H9 (cell line): ENCODE measurements around the gene MTG1. TPM values are rescaled to one million over a fixed set of nuclear protein-coding genes. Genes with fewer than 3 reads are reported as not detected.

Experiments
- DNase-seq: peaks from one replicate; pipeline ENCODE4 v3.0.0-alpha.2; 2017
- H2AFZ ChIP-seq: one replicate; pipeline ENCODE4 v1.6.1; 2013; ENCODE audit warnings: mild to moderate bottlenecking, low read length, control low read depth, moderate library complexity
- H2AK5ac ChIP-seq: 2 replicates; pipeline ENCODE4 v1.6.1; 2013; ENCODE audit warnings: low read length, control low read depth, mixed read lengths; ENCODE audit not compliant: insufficient read length
- H2BK120ac ChIP-seq: one replicate; pipeline ENCODE4 v1.6.1; 2013; ENCODE audit warnings: low read depth, mild to moderate bottlenecking, low read length, control low read depth, inconsistent platforms; ENCODE audit not compliant: poor library complexity, severe bottlenecking
- H2BK12ac ChIP-seq: 2 replicates; pipeline ENCODE4 v1.6.1; 2013; ENCODE audit warnings: low read length, control low read depth, mixed read lengths, low read depth; ENCODE audit not compliant: insufficient read length
- H2BK15ac ChIP-seq: 2 replicates; pipeline ENCODE4 v1.6.1; 2013; ENCODE audit warnings: low read depth, low read length, control low read depth
- H2BK20ac ChIP-seq: one replicate; pipeline ENCODE4 v1.6.1; 2013; ENCODE audit warnings: low read depth, mild to moderate bottlenecking, low read length, control low read depth, inconsistent platforms; ENCODE audit not compliant: poor library complexity, severe bottlenecking
- H2BK5ac ChIP-seq: 2 replicates; pipeline ENCODE4 v1.6.1; 2013; ENCODE audit warnings: low read length, control low read depth, mixed read lengths; ENCODE audit not compliant: insufficient read length
- H3K14ac ChIP-seq: 2 replicates; pipeline ENCODE4 v1.6.1; 2013; ENCODE audit warnings: low read length, control low read depth; ENCODE audit not compliant: insufficient read depth
- H3K18ac ChIP-seq: 2 replicates; pipeline ENCODE4 v1.6.1; 2013; ENCODE audit warnings: low read depth, mild to moderate bottlenecking, mixed read lengths, low read length, control low read depth; ENCODE audit not compliant: insufficient read length
- H3K23ac ChIP-seq: 2 replicates; pipeline ENCODE4 v1.6.1; 2013; ENCODE audit warnings: low read length, control low read depth, mixed read lengths, low read depth; ENCODE audit not compliant: insufficient read length
- H3K23me2 ChIP-seq: 2 replicates; pipeline ENCODE4 v1.6.1; 2013; ENCODE audit warnings: low read depth, mild to moderate bottlenecking, mixed read lengths, low read length, control low read depth; ENCODE audit not compliant: insufficient read length, poor library complexity, severe bottlenecking
- H3K27ac ChIP-seq: 2 replicates; pipeline ENCODE4 v1.5.1; 2013; ENCODE audit warnings: low read length, control low read depth, mixed read lengths, low read depth; ENCODE audit not compliant: insufficient read length
- H3K27me3 ChIP-seq: 2 replicates; pipeline ENCODE4 v1.6.1; 2013; ENCODE audit warnings: low read length, control low read depth, inconsistent platforms; ENCODE audit not compliant: insufficient read depth
- H3K4ac ChIP-seq: 2 replicates; pipeline ENCODE4 v1.6.1; 2013; ENCODE audit warnings: low read depth, mild to moderate bottlenecking, control low read depth, inconsistent platforms, low read length, moderate library complexity
- H3K4me1 ChIP-seq: 2 replicates; pipeline ENCODE4 v1.6.1; 2013; ENCODE audit warnings: low read length, control low read depth, inconsistent platforms; ENCODE audit not compliant: insufficient read depth
- H3K4me2 ChIP-seq: 2 replicates; pipeline ENCODE4 v1.6.1; 2013; ENCODE audit warnings: low read length, control low read depth, mixed read lengths; ENCODE audit not compliant: insufficient read length, insufficient read depth
- H3K56ac ChIP-seq: 2 replicates; pipeline ENCODE4 v1.6.1; 2013; ENCODE audit warnings: low read depth, mild to moderate bottlenecking, mixed read lengths, low read length, control low read depth; ENCODE audit not compliant: insufficient read length
- H3K79me1 ChIP-seq: 2 replicates; pipeline ENCODE4 v1.6.1; 2013; ENCODE audit warnings: low read depth, mild to moderate bottlenecking, moderate library complexity, low read length, control low read depth, inconsistent platforms; ENCODE audit not compliant: insufficient read depth, poor library complexity, severe bottlenecking
- H3K79me2 ChIP-seq: 2 replicates; pipeline ENCODE4 v1.6.1; 2013; ENCODE audit warnings: low read length, control low read depth, inconsistent platforms; ENCODE audit not compliant: insufficient read depth
- H3K9ac ChIP-seq: 2 replicates; pipeline ENCODE4 v1.6.1; 2013; ENCODE audit warnings: low read length, control low read depth, mixed read lengths; ENCODE audit not compliant: insufficient read length; ENCODE audit errors: extremely low read depth
- H3K9me3 ChIP-seq: one replicate; pipeline ENCODE4 v1.6.1; 2013; ENCODE audit warnings: low read depth, low read length, inconsistent platforms; ENCODE audit not compliant: control insufficient read depth
- H3T11ph ChIP-seq: one replicate; pipeline ENCODE4 v1.6.1; 2013; ENCODE audit warnings: mild to moderate bottlenecking, low read length, control low read depth, inconsistent platforms
- H4K20me1 ChIP-seq: one replicate; pipeline ENCODE4 v1.6.1; 2013; ENCODE audit not compliant: control insufficient read depth, insufficient read length, insufficient read depth
- H4K5ac ChIP-seq: 2 replicates; pipeline ENCODE4 v1.6.1; 2013; ENCODE audit warnings: low read depth, mild to moderate bottlenecking, mixed read lengths, low read length, control low read depth; ENCODE audit not compliant: insufficient read length
- H4K8ac ChIP-seq: replicated peaks from 2 replicates; pipeline ENCODE4 v1.6.1; 2013; ENCODE audit warnings: low read length, control low read depth, mixed read lengths, low read depth; ENCODE audit not compliant: insufficient read length
- H4K91ac ChIP-seq: 2 replicates; pipeline ENCODE4 v1.6.1; 2013; ENCODE audit warnings: low read depth, mild to moderate bottlenecking, moderate library complexity, mixed read lengths, low read length, control low read depth; ENCODE audit not compliant: insufficient read length
- H3K27ac Mint-ChIP-seq, 3 experiments: 2 replicates in 2 of 3; 3 replicates in 1 of 3; pipeline ENCODE4 v1.8.0; 2020 to 2021; ENCODE audit warnings: mixed read lengths in 3 of 3, mild to moderate bottlenecking in 1 of 3, moderate library complexity in 1 of 3
- H3K27me3 Mint-ChIP-seq: 2 replicates; pipeline ENCODE4 v1.8.0; 2021; ENCODE audit warnings: low read depth, mild to moderate bottlenecking, moderate library complexity, mixed read lengths
- H3K36me3 Mint-ChIP-seq, 3 experiments: 2 replicates in 2 of 3; 3 replicates in 1 of 3; pipeline ENCODE4 v1.8.0; 2020 to 2021; ENCODE audit warnings: low read depth in 3 of 3, mixed read lengths in 3 of 3; ENCODE audit not compliant: insufficient read depth in 1 of 3
- H3K4me1 Mint-ChIP-seq, 2 experiments: 2 replicates each; pipeline ENCODE4 v1.8.0; 2020; ENCODE audit warnings: mixed read lengths in 2 of 2
- H3K4me3 Mint-ChIP-seq, 2 experiments: 2 replicates in 1 of 2; 3 replicates in 1 of 2; pipeline ENCODE4 v1.8.0; 2020 to 2021; ENCODE audit warnings: mild to moderate bottlenecking in 2 of 2, mixed read lengths in 2 of 2, moderate library complexity in 1 of 2
- H3K9me3 Mint-ChIP-seq, 2 experiments: 2 replicates in 1 of 2; 3 replicates in 1 of 2; pipeline ENCODE4 v1.8.0; 2020; ENCODE audit warnings: mild to moderate bottlenecking in 2 of 2, mixed read lengths in 2 of 2, moderate library complexity in 1 of 2
- whole genome bisulfite sequencing: extraction: QIAGEN DNeasy Blood & Tissue Kit; methylation state at CpG from one replicate; pipeline ENCODE4 v1.1.7; 2013; ENCODE audit warnings: missing lambda C conversion rate, low lambda C conversion rate, mixed read lengths; ENCODE audit not compliant: insufficient read length; ENCODE audit errors: extremely low coverage; 5-methylcytosine and 5-hydroxymethylcytosine counted together
- total RNA-seq: library from RNA; stranded (reverse); gene quantifications from 2 replicates; pipeline ENCODE4 v1.2.1, GENCODE V29; 2021
- TF ChIP-seq, protein P1 (sequence below): fragments of 200-600 bp; sonication (generic); conservative IDR thresholded peaks from 3 replicates; pipeline ENCODE4 v1.8.0; 2021; ENCODE audit warnings: antibody characterized with exemption, mild to moderate bottlenecking

MTG1 gene
- total RNA-seq, 1 experiment from 2014 or later, result 65.3 TPM

DNA sequence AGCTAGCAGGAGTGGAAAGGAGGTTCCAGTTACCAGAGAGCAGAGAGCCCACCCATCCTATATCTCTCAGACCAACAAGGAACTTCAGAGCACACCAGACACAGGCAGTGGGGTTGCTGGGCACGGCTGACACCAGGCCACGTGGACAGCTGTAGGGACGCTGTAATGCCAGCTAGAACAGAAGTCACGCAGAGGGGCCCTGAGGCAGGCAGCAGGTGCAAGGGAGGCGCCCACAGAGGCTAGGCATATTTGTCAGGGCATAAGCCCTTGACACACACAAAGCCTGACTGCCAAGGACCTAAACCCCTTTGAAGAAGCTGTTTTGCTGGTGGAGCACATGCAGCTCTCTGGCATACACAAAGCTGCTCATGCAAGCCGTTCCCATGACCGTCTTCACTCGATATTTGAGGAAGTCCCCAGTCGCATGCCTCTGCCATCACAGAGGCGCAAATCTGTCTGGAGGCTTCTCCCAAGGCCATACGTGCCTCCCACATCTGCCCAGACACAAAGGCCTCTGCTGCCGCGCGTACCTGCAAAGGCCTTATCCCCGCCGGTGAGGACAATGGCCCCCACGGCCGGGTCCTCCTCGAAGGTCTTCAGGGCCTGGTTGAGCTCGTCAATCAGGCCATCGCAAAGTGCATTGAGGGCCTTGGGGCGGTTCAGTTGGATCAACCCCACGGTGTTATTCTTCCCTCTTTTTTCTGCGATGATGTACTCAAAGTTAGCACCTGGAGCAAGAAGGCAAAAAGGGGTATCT lies 23.7 kb upstream of the MTG1 start:
- Histone ChIP-seq H3K27ac (no peak overlapping the region), H2BK20ac (no peak overlapping the region), H3K14ac (no peak overlapping the region), H4K5ac (no peak overlapping the region), H3K18ac (no peak overlapping the region), H4K20me1 (no peaks in the 10 kb centered on the region), H2BK120ac (no peak overlapping the region), H3K79me1 (no peaks in the 10 kb centered on the region), H4K8ac (no peak overlapping the region), H3K79me2 (no peaks in the 10 kb centered on the region), H3K4ac (no peak overlapping the region), H3K9ac (no peak overlapping the region), H2BK5ac (no peak overlapping the region), H3T11ph (no peak overlapping the region), H3K56ac (no peak overlapping the region), H2BK15ac (no peak overlapping the region), H2AK5ac (no peak overlapping the region), H3K23ac (no peak overlapping the region), H4K91ac (no peak overlapping the region), H3K9me3 (no peaks in the 10 kb centered on the region), H3K23me2 (no peaks in the 10 kb centered on the region), H3K4me1 (no peaks in the 10 kb centered on the region), H2AFZ (no peak overlapping the region), H3K27me3 (no peaks in the 10 kb centered on the region; the same call in 1 of the 2 replicates), H3K4me2 (no peak overlapping the region), H2BK12ac (no peak overlapping the region)
- Mint-ChIP-seq H3K9me3 (no peaks in the 10 kb centered on the region), H3K4me1 (peaks cover 2 to 7% of the 10 kb centered on the region in 2 experiments; a peak in 3 of 4 replicates), H3K36me3 (peaks cover 22 to 47% (median 47%) of the 10 kb centered on the region in 3 experiments; a peak in 6 of 7 replicates), H3K4me3 (peak overlapping the region in 1 of 2 experiments; percentile 36; a peak in 3 of 5 replicates), H3K27me3 (peaks cover 15% of the 10 kb centered on the region), H3K27ac (peak overlapping the region in 1 of 3 experiments; percentile 39; a peak in 1 of 7 replicates)
- no peak for DNase-seq
- TF ChIP-seq, protein P1, sequence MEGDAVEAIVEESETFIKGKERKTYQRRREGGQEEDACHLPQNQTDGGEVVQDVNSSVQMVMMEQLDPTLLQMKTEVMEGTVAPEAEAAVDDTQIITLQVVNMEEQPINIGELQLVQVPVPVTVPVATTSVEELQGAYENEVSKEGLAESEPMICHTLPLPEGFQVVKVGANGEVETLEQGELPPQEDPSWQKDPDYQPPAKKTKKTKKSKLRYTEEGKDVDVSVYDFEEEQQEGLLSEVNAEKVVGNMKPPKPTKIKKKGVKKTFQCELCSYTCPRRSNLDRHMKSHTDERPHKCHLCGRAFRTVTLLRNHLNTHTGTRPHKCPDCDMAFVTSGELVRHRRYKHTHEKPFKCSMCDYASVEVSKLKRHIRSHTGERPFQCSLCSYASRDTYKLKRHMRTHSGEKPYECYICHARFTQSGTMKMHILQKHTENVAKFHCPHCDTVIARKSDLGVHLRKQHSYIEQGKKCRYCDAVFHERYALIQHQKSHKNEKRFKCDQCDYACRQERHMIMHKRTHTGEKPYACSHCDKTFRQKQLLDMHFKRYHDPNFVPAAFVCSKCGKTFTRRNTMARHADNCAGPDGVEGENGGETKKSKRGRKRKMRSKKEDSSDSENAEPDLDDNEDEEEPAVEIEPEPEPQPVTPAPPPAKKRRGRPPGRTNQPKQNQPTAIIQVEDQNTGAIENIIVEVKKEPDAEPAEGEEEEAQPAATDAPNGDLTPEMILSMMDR, result no peak
- no CpG with 5 or more reads among the region's 24 CpGs for WGBS
